H9 (cell line): ENCODE data around the gene MIB2. TPM values are rescaled to one million over a fixed set of nuclear protein-coding genes. Genes with fewer than 3 reads are reported as not detected.

Source experiments
- DNase-seq: peaks from one replicate; pipeline ENCODE4 v3.0.0-alpha.2; 2017
- H2AFZ ChIP-seq: one replicate; pipeline ENCODE4 v1.6.1; 2013; ENCODE audit warnings: mild to moderate bottlenecking, low read length, control low read depth, moderate library complexity
- H2AK5ac ChIP-seq: 2 replicates; pipeline ENCODE4 v1.6.1; 2013; ENCODE audit warnings: low read length, control low read depth, mixed read lengths; ENCODE audit not compliant: insufficient read length
- H2BK120ac ChIP-seq: one replicate; pipeline ENCODE4 v1.6.1; 2013; ENCODE audit warnings: low read depth, mild to moderate bottlenecking, low read length, control low read depth, inconsistent platforms; ENCODE audit not compliant: poor library complexity, severe bottlenecking
- H2BK12ac ChIP-seq: 2 replicates; pipeline ENCODE4 v1.6.1; 2013; ENCODE audit warnings: low read length, control low read depth, mixed read lengths, low read depth; ENCODE audit not compliant: insufficient read length
- H2BK15ac ChIP-seq: 2 replicates; pipeline ENCODE4 v1.6.1; 2013; ENCODE audit warnings: low read depth, low read length, control low read depth
- H2BK20ac ChIP-seq: one replicate; pipeline ENCODE4 v1.6.1; 2013; ENCODE audit warnings: low read depth, mild to moderate bottlenecking, low read length, control low read depth, inconsistent platforms; ENCODE audit not compliant: poor library complexity, severe bottlenecking
- H2BK5ac ChIP-seq: 2 replicates; pipeline ENCODE4 v1.6.1; 2013; ENCODE audit warnings: low read length, control low read depth, mixed read lengths; ENCODE audit not compliant: insufficient read length
- H3K14ac ChIP-seq: 2 replicates; pipeline ENCODE4 v1.6.1; 2013; ENCODE audit warnings: low read length, control low read depth; ENCODE audit not compliant: insufficient read depth
- H3K18ac ChIP-seq: 2 replicates; pipeline ENCODE4 v1.6.1; 2013; ENCODE audit warnings: low read depth, mild to moderate bottlenecking, mixed read lengths, low read length, control low read depth; ENCODE audit not compliant: insufficient read length
- H3K23ac ChIP-seq: 2 replicates; pipeline ENCODE4 v1.6.1; 2013; ENCODE audit warnings: low read length, control low read depth, mixed read lengths, low read depth; ENCODE audit not compliant: insufficient read length
- H3K23me2 ChIP-seq: 2 replicates; pipeline ENCODE4 v1.6.1; 2013; ENCODE audit warnings: low read depth, mild to moderate bottlenecking, mixed read lengths, low read length, control low read depth; ENCODE audit not compliant: insufficient read length, poor library complexity, severe bottlenecking
- H3K27ac ChIP-seq: 2 replicates; pipeline ENCODE4 v1.5.1; 2013; ENCODE audit warnings: low read length, control low read depth, mixed read lengths, low read depth; ENCODE audit not compliant: insufficient read length
- H3K27me3 ChIP-seq: 2 replicates; pipeline ENCODE4 v1.6.1; 2013; ENCODE audit warnings: low read length, control low read depth, inconsistent platforms; ENCODE audit not compliant: insufficient read depth
- H3K4ac ChIP-seq: 2 replicates; pipeline ENCODE4 v1.6.1; 2013; ENCODE audit warnings: low read depth, mild to moderate bottlenecking, control low read depth, inconsistent platforms, low read length, moderate library complexity
- H3K4me1 ChIP-seq: 2 replicates; pipeline ENCODE4 v1.6.1; 2013; ENCODE audit warnings: low read length, control low read depth, inconsistent platforms; ENCODE audit not compliant: insufficient read depth
- H3K4me2 ChIP-seq: 2 replicates; pipeline ENCODE4 v1.6.1; 2013; ENCODE audit warnings: low read length, control low read depth, mixed read lengths; ENCODE audit not compliant: insufficient read length, insufficient read depth
- H3K56ac ChIP-seq: 2 replicates; pipeline ENCODE4 v1.6.1; 2013; ENCODE audit warnings: low read depth, mild to moderate bottlenecking, mixed read lengths, low read length, control low read depth; ENCODE audit not compliant: insufficient read length
- H3K79me1 ChIP-seq: 2 replicates; pipeline ENCODE4 v1.6.1; 2013; ENCODE audit warnings: low read depth, mild to moderate bottlenecking, moderate library complexity, low read length, control low read depth, inconsistent platforms; ENCODE audit not compliant: insufficient read depth, poor library complexity, severe bottlenecking
- H3K79me2 ChIP-seq: 2 replicates; pipeline ENCODE4 v1.6.1; 2013; ENCODE audit warnings: low read length, control low read depth, inconsistent platforms; ENCODE audit not compliant: insufficient read depth
- H3K9ac ChIP-seq: 2 replicates; pipeline ENCODE4 v1.6.1; 2013; ENCODE audit warnings: low read length, control low read depth, mixed read lengths; ENCODE audit not compliant: insufficient read length; ENCODE audit errors: extremely low read depth
- H3K9me3 ChIP-seq: one replicate; pipeline ENCODE4 v1.6.1; 2013; ENCODE audit warnings: low read depth, low read length, inconsistent platforms; ENCODE audit not compliant: control insufficient read depth
- H3T11ph ChIP-seq: one replicate; pipeline ENCODE4 v1.6.1; 2013; ENCODE audit warnings: mild to moderate bottlenecking, low read length, control low read depth, inconsistent platforms
- H4K20me1 ChIP-seq: one replicate; pipeline ENCODE4 v1.6.1; 2013; ENCODE audit not compliant: control insufficient read depth, insufficient read length, insufficient read depth
- H4K5ac ChIP-seq: 2 replicates; pipeline ENCODE4 v1.6.1; 2013; ENCODE audit warnings: low read depth, mild to moderate bottlenecking, mixed read lengths, low read length, control low read depth; ENCODE audit not compliant: insufficient read length
- H4K8ac ChIP-seq: replicated peaks from 2 replicates; pipeline ENCODE4 v1.6.1; 2013; ENCODE audit warnings: low read length, control low read depth, mixed read lengths, low read depth; ENCODE audit not compliant: insufficient read length
- H4K91ac ChIP-seq: 2 replicates; pipeline ENCODE4 v1.6.1; 2013; ENCODE audit warnings: low read depth, mild to moderate bottlenecking, moderate library complexity, mixed read lengths, low read length, control low read depth; ENCODE audit not compliant: insufficient read length
- H3K27ac Mint-ChIP-seq, 3 experiments: 2 replicates in 2 of 3; 3 replicates in 1 of 3; pipeline ENCODE4 v1.8.0; 2020 to 2021; ENCODE audit warnings: mixed read lengths in 3 of 3, mild to moderate bottlenecking in 1 of 3, moderate library complexity in 1 of 3
- H3K27me3 Mint-ChIP-seq: 2 replicates; pipeline ENCODE4 v1.8.0; 2021; ENCODE audit warnings: low read depth, mild to moderate bottlenecking, moderate library complexity, mixed read lengths
- H3K36me3 Mint-ChIP-seq, 3 experiments: 2 replicates in 2 of 3; 3 replicates in 1 of 3; pipeline ENCODE4 v1.8.0; 2020 to 2021; ENCODE audit warnings: low read depth in 3 of 3, mixed read lengths in 3 of 3; ENCODE audit not compliant: insufficient read depth in 1 of 3
- H3K4me1 Mint-ChIP-seq, 2 experiments: 2 replicates each; pipeline ENCODE4 v1.8.0; 2020; ENCODE audit warnings: mixed read lengths in 2 of 2
- H3K4me3 Mint-ChIP-seq, 2 experiments: 2 replicates in 1 of 2; 3 replicates in 1 of 2; pipeline ENCODE4 v1.8.0; 2020 to 2021; ENCODE audit warnings: mild to moderate bottlenecking in 2 of 2, mixed read lengths in 2 of 2, moderate library complexity in 1 of 2
- H3K9me3 Mint-ChIP-seq, 2 experiments: 2 replicates in 1 of 2; 3 replicates in 1 of 2; pipeline ENCODE4 v1.8.0; 2020; ENCODE audit warnings: mild to moderate bottlenecking in 2 of 2, mixed read lengths in 2 of 2, moderate library complexity in 1 of 2
- WGBS: extraction: QIAGEN DNeasy Blood & Tissue Kit; methylation state at CpG from one replicate; pipeline ENCODE4 v1.1.7; 2013; ENCODE audit warnings: missing lambda C conversion rate, low lambda C conversion rate, mixed read lengths; ENCODE audit not compliant: insufficient read length; ENCODE audit errors: extremely low coverage; 5-methylcytosine and 5-hydroxymethylcytosine counted together
- total RNA-seq: library from RNA; stranded (reverse); gene quantifications from 2 replicates; pipeline ENCODE4 v1.2.1, GENCODE V29; 2021
- TF ChIP-seq, protein P1 (sequence below): fragments of 200-600 bp; sonication (generic); conservative IDR thresholded peaks from 3 replicates; pipeline ENCODE4 v1.8.0; 2021; ENCODE audit warnings: antibody characterized with exemption, mild to moderate bottlenecking

MIB2 gene
- total RNA-seq, 1 experiment from 2014 or later, result 77.8 TPM

DNA sequence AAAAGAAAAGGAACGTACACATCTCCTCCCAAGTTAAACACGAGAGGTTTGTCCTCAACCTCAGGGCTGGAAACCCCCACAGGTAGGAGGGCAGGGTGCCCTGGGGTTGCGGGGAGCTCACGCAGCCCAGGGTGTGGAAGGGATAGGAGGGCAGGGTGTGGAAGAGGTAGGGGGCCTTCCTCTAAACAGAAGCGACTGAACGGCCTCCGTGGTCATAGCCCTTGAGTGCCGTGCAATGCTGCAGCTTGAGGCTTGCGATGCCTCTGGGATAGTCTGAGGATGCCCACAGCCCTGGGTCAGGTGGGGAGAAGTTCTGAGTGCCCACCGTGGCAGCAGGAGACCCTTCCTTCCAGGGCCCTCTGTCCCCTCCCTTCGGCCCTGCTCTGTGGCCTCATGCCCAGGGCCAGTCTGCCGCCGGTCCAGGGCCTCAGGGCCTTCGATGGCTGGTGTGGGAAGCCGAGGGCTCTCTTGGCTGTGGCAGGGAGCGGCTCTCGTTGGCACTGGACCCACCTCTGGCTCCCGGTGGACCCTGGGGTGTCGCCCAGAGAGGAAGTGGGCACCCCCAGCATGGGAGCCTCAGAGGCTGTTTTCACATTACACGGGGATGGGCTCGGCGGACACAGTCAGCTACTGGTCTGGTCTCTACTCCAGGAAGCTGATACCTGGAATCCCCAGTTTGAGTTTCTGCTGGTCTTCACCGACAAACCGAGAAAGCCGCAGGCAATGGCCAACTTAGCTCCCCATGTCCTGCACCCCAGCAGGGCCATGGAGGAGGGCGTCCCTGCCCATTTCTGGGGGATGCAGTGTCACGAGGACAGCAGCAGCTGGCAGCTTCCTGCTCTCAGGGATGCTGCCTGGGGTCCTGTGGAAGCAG, 49.9 kb downstream of the MIB2 start:
- H4K91ac ChIP-seq, result no peak overlapping the region
- no peak overlapping the region for H2AK5ac ChIP-seq
- no peak overlapping the region for H3K4me2 ChIP-seq
- peaks cover 7 to 33% (median 26%) of the 10 kb centered on the region in 3 experiments; a peak in 6 of 7 replicates for H3K36me3 Mint-ChIP-seq
- H3K4me1 Mint-ChIP-seq, result no peaks in the 10 kb centered on the region
- no peak overlapping the region for H2BK15ac ChIP-seq
- H4K20me1 ChIP-seq, result no peaks in the 10 kb centered on the region
- no peaks in the 10 kb centered on the region for H3K27me3 Mint-ChIP-seq
- H3K18ac ChIP-seq, result no peak overlapping the region
- H3K4me1 ChIP-seq, result no peaks in the 10 kb centered on the region
- no peak overlapping the region for H2BK5ac ChIP-seq
- H3K4ac ChIP-seq, result no peak overlapping the region
- H3K23me2 ChIP-seq, result no peaks in the 10 kb centered on the region
- H3K79me2 ChIP-seq, result no peaks in the 10 kb centered on the region
- no peak overlapping the region for H3K9ac ChIP-seq
- H4K5ac ChIP-seq, result no peak overlapping the region
- H3K79me1 ChIP-seq, result no peaks in the 10 kb centered on the region
- H3K14ac ChIP-seq, result no peak overlapping the region
- no peak for DNase-seq
- H3T11ph ChIP-seq, result no peak overlapping the region
- no peak overlapping the region for H4K8ac ChIP-seq
- H3K9me3 Mint-ChIP-seq, result no peaks in the 10 kb centered on the region
- WGBS, result no CpG with 5 or more reads among the region's 27 CpGs
- no peak overlapping the region for H2BK120ac ChIP-seq
- TF ChIP-seq, protein P1, sequence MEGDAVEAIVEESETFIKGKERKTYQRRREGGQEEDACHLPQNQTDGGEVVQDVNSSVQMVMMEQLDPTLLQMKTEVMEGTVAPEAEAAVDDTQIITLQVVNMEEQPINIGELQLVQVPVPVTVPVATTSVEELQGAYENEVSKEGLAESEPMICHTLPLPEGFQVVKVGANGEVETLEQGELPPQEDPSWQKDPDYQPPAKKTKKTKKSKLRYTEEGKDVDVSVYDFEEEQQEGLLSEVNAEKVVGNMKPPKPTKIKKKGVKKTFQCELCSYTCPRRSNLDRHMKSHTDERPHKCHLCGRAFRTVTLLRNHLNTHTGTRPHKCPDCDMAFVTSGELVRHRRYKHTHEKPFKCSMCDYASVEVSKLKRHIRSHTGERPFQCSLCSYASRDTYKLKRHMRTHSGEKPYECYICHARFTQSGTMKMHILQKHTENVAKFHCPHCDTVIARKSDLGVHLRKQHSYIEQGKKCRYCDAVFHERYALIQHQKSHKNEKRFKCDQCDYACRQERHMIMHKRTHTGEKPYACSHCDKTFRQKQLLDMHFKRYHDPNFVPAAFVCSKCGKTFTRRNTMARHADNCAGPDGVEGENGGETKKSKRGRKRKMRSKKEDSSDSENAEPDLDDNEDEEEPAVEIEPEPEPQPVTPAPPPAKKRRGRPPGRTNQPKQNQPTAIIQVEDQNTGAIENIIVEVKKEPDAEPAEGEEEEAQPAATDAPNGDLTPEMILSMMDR, result no peak
- H3K9me3 ChIP-seq, result no peaks in the 10 kb centered on the region
- H3K56ac ChIP-seq, result no peak overlapping the region
- H2BK12ac ChIP-seq, result no peak overlapping the region
- H3K27me3 ChIP-seq, result no peaks in the 10 kb centered on the region
- H3K27ac ChIP-seq, result no peak overlapping the region
- H2AFZ ChIP-seq, result no peak overlapping the region
- H2BK20ac ChIP-seq, result no peak overlapping the region
- 0 out of 7 replicates have a peak overlapping the region, but pooled peaks of 1 of the 3 experiments have one; percentile 27 for H3K27ac Mint-ChIP-seq
- no peak overlapping the region for H3K23ac ChIP-seq
- no peak overlapping the region for H3K4me3 Mint-ChIP-seq
